ENCODE results near the gene ELFN1. TPM values are rescaled to one million over a fixed set of nuclear protein-coding genes. Genes with fewer than 3 reads are reported as not detected.

The ELFN1 gene
- polyA plus RNA-seq, 3 donors, result 10.0 to 17.9 (median 14.8) TPM

DNA sequence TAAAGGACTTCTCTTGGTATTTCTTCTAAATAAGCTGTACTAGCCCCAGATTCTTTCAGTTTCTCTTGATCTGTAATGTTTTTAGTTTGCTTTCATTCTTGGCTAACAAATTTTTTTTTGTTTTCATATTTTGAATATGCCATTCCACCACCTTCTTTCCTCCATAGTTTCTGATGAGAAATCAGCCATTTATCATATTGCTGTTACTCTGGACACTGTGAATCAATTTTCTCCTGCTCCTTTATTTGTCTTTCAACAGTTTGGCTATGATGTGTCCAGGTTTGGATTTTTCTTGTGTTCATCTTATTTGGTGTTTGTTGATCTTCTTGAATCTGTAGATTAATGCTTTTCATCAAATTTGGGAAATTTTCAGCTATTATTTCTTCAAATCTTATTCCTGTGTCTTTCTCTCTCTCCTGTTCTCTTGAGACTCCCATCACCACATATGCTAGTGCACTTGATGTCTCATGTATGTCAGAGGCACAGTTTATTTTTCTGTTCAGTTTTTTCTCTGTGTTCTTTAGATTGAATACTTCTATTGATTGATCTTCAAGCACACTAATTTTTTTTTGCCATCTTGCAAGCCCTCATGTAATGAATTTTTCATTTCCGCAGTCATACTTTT lies 15.0 kb downstream of the ELFN1 start:
- no peak for DNase-seq (ENCODE audit: extremely low read depth in 1 of 11, low read depth in 9 of 11, low spot score in 4 of 11)

DNA sequence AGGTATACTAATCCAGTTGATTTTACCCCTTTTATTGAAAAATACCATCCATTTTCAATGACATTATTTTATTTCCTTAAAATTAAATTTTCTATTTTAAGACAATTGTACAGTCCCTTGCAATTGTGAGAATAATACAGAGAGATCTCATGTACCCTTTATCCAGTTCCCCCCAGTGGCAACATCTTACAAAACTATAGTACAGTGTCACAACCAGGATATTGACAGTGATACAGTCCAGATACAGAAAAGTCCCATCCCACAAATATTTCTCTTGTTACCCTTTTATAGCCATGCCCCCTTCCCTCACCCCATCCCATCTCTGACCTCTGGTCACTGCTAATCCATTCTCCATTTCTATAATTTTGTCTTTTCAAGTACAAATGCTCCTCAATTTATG lies 18.5 kb downstream of the ELFN1 start:
- no peak for DNase-seq (ENCODE audit: extremely low read depth in 1 of 11, low read depth in 9 of 11, low spot score in 4 of 11)

DNA sequence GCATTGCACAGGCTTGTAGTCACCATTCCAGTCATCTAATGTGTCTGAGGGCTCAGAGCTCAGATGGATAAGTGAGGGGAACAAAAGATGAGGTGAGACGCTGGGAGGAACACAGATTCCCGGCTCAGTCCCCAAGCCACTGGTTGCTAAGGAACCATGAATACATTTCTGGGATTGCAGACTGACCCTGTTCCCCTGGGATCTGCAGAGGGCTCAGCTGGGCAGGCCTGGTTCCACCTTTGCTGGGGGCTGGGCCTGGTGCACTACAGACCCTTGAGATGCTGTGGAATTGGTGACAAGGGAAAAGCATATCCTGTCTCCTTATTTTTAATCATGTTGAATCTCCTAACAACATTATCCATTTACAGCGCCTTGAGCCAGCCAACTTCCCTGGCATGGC lies 19.2 kb downstream of the ELFN1 start:
- DNase-seq (ENCODE audit: extremely low read depth in 1 of 11, low read depth in 9 of 11, low spot score in 4 of 11), result no peak

DNA sequence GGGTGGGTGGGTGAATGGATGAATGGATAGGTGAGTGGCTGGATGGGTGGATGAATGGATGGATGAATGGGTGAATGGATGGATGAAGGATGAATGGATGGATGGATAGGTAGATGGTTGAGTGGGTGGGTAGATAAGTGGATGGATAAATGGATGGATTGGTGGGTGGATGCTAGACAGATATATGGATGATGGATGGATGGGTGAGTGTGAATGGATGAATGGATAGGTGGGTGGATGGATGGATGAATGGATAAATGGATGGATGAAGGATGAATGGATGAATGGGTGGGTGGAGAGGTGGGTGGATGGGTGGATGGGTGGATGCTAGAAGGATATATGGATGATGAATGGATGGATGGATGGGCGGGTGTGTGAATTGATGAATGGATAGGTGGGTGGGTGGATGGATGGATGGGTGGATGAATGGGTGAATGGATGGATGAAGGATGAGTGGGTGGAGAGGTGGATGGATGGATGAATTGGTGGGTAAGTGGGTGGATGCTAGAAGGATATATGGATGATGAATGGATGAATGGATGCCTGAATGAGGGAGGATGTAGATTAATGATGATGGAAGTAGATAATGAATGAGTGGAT lies 20.4 kb downstream of the ELFN1 start:
- DNase-seq (ENCODE audit: extremely low read depth in 1 of 11, low read depth in 9 of 11, low spot score in 4 of 11), result no peak

DNA sequence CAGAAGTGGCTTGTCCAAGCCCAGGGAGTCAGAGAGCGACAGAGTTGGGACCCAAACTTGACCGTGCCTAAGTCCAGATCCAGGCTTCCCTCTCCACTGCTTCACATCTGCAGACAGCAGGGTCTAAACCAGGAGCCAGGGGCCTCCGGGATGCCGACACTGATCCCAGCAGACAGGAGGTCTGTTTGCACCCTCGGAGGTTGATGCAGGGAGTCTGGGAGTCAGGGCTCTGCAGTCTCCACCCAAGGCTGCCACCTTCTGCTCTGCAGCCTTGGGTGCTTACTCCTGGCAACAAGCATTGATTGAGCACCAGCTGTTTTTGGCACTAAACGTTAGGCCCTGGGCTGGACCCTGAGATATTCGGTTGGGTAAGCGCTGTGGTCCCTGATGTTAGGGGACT lies 21.0 kb downstream of the ELFN1 start:
- no peak for DNase-seq (ENCODE audit: extremely low read depth in 1 of 11, low read depth in 9 of 11, low spot score in 4 of 11)

- peak in 9 of 11 donors; percentile 65 to 92 (median 76) for DNase-seq (ENCODE audit: extremely low read depth in 1 of 11, low read depth in 9 of 11, low spot score in 4 of 11)
These were observed 21.8 kb downstream of the ELFN1 start for GRCh38 chr7:1691601-1692514.

DNA sequence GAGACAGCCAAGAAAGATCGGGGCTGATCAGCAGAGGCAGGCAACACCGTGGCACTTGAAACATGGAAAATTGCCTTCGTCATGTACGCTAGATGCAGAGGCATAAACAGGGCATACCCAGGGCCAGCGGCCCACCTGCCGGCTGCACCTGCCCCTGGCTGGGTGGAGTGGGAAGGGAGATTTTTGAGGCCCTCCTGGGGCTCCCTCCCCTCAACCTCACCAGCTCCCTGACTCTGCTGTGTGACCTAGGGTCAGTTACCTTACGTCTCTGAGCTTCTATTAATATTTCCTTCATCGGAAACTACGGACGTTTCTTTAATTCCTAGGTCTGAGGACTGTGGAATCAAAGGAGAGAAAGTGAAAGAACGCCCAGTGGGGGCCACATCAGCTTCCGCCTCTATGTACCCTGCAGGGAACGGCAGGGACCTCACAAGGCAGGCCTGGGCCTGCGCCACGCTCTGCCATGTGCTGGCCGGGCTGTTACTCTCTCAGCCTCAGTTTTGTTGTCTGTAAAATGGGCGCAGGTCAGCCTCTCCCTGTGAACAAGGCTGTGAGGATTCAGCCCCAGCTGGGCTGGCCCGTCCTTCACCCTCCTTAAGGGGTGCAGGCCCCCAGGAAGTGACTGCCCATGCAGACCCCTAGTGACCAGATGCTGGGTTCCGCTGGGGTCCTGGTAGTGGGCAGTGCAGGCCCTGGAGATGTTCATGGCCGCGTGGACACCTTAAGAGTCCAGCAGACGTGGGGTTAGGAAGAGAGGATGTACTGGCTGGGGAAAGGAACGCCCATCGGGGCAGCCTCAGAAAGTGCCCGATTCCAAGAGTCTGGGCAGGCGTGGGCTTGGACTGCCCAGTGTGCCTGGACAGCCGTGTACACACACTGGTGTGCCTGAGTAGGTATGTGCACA lies 22.7 kb downstream of the ELFN1 start:
- no peak for DNase-seq (ENCODE audit: extremely low read depth in 1 of 11, low read depth in 9 of 11, low spot score in 4 of 11)

DNA sequence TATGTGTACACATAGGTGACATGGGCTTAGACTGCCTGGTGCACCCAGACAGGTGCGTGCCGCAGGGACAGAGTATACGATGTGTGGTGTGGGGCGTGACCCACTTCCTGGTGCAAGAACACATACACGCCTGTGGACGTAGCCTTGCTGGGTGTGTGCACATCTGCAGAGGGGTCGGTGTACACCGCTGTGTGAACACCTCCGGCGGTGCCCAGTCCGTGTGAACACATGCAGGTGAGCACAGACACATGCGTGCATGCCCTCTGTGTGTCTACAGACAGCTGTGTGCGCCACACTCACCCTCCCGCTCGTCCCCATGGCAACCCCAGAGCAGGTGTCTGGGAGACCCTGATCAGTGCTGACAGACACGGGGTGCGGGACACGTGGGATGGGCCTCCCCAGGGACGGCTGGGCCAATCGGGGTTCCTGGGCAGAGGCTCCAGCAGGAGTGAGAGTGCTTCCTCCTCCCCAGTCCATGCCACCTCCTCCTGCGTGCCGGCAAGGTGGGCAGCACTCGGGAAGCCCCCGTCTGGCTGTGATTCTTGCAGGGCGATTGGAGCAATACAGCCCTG lies 23.4 kb downstream of the ELFN1 start:
- no peak for DNase-seq (ENCODE audit: extremely low read depth in 1 of 11, low read depth in 9 of 11, low spot score in 4 of 11)

DNA sequence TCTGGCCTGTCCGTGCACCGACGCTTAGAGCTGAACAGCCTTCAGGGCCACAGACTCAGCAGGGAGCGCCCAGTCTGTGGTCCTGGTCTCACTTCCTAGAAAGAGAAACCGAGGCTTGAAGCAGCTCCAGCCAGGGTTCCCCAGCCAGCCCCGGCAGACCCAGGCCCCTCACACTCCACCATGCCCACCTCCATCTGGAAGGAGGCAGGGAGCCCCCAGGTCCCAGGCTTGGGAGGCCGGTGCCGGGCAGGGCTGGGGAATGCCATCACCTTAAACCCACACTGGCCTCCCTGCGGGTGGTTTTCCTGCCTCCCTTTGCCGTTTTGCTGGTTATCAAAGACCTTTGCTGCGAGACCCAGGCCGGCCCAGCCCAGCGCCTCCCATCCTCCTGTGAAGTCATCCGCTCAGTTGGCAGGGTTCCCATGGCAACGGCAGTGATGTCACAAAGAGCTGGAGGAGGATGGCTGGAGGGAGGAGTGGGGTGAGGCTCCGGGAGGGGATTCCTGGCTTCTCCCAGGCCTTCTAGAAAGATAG lies 24.0 kb downstream of the ELFN1 start:
- DNase-seq (ENCODE audit: extremely low read depth in 1 of 11, low read depth in 9 of 11, low spot score in 4 of 11), result peak in 9 of 11 donors; percentile 57 to 80 (median 75)

- no peak for DNase-seq (ENCODE audit: extremely low read depth in 1 of 11, low read depth in 9 of 11, low spot score in 4 of 11)
These were observed 24.8 kb downstream of the ELFN1 start for GRCh38 chr7:1694611-1695511.

GRCh38 chr7:1695800-1696454 lies 25.9 kb downstream of the ELFN1 start:
- DNase-seq (ENCODE audit: extremely low read depth in 1 of 11, low read depth in 9 of 11, low spot score in 4 of 11), result no peak

DNA sequence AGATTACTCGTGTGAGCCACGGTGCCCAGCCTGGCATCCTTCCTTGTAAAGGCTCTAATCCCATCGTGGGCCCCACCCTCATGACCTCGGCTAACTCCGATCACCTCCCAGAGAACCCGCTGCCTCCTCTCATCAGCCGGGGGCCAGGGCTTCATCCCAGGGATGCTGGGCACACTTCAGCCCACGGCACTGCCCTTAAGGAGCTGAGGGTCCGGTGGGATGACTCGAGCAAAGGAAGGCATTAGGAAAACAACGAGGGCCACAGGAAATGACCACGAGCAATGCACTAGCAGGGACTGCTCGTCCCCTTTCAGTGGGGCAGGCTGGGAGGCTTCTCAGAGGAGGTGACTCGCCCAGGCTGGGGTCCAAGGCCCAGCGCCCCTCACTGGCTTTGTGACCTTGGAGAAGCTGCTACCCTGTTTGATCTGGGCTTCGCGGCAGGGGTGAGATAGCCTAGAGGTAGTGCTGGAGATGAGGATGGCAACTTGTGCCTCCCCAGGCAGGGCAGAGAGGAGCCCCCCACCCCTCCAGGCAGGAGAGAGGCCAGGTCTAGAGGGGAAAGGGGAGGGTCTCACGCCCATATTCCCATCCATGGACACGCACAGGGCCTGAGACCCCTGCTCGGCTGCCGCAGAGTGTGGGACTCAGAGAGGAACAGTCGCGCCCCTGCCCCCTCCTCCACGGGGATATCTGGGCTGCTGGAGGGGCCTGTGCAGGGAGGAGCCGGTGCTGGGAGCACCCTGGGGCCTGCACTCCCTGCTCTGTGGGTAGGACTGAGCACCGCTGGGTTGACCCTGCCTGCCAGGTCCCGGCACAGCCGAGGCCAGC lies 26.8 kb downstream of the ELFN1 start:
- DNase-seq (ENCODE audit: extremely low read depth in 1 of 11, low read depth in 9 of 11, low spot score in 4 of 11), result no peak

DNA sequence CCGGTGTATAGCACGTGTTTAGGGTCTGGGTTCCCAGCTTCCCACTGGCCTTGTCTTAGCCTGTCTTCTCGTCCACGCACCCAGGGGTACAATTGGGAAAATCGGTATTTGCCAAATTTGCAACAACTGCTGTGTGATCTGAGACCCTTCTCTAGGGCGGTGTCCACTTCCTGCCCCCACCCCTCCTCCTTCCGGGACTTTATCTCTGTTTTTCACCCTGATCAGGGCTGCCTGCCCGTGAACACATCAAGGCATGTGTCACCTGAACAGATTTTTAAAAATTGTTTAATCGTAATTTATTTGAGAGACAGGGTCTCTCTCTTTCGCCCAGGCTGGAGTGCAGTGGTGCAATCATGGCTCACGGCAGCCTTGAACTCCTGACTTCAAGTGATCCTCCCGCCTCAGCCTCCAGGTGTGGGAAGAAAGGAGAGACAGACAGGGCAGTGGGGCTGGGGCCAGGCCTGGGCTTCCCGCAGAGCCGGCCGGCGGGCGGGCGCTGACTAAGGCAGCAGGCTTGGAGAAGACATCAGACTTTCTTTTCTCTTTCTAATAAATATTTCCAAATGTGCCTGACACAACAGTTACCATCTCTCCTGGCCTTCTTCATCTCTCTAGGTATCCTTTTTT lies 27.5 kb downstream of the ELFN1 start:
- DNase-seq (ENCODE audit: extremely low read depth in 1 of 11, low read depth in 9 of 11, low spot score in 4 of 11), result no peak

DNA sequence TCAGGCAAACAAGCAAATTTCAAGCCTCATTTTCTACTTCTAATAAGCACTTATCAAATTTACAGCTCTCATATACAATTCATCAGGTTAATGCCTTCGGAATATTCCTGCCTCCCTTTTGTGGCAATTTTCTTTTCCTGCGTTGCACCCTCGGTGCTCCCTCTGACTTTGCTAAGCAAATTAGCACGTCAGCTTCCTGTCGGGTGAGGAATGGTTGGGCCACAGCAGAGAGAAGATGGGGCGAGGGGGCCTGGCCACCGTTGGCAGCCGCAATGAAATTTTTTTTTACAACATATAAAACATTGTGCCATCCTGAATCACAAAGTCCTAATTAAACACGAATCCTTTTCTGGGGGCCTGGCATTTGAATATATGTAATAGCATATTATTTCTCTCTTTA lies 28.1 kb downstream of the ELFN1 start:
- no peak for DNase-seq (ENCODE audit: extremely low read depth in 1 of 11, low read depth in 9 of 11, low spot score in 4 of 11)

DNA sequence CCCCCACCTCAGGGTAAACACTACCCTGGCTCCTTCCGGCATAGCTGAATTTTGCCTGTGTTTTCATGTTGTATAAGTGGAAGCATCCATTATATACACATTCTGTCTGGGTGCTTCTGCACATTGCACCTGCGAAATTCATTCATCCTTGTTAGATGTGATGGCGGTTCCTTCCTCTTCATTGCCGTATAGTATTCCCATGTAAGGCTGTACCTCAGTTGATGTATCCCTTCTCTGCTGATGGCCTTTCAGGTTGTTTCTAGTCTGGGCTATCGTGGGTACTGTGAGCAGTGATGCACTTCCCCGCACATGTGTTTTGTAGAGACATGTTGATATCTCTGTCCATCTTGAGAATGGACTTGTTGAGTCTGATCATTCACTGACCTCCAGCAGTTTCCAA lies 28.9 kb downstream of the ELFN1 start:
- no peak for DNase-seq (ENCODE audit: extremely low read depth in 1 of 11, low read depth in 9 of 11, low spot score in 4 of 11)

GRCh38 chr7:1700086-1700485 lies 30.0 kb downstream of the ELFN1 start:
- DNase-seq (ENCODE audit: extremely low read depth in 1 of 11, low read depth in 9 of 11, low spot score in 4 of 11), result no peak
